ENCODE measurements around the gene TMUB1. TPM values are rescaled to one million over a fixed set of nuclear protein-coding genes. Genes with fewer than 3 reads are reported as not detected.

TMUB1 gene
- total and polyA plus RNA-seq, 9 donors: 19.0 to 51.2 (median 33.5) TPM

- H3K36me3 ChIP-seq (ENCODE audit: control insufficient read depth, insufficient read depth, low read length): peaks cover 72% of the 10 kb centered on the region
- H3K4me3 ChIP-seq (ENCODE audit: low read length): no peak overlapping the region
Measured at GRCh38 chr7:151122276-151122675, 39.0 kb upstream of the TMUB1 start.

DNA sequence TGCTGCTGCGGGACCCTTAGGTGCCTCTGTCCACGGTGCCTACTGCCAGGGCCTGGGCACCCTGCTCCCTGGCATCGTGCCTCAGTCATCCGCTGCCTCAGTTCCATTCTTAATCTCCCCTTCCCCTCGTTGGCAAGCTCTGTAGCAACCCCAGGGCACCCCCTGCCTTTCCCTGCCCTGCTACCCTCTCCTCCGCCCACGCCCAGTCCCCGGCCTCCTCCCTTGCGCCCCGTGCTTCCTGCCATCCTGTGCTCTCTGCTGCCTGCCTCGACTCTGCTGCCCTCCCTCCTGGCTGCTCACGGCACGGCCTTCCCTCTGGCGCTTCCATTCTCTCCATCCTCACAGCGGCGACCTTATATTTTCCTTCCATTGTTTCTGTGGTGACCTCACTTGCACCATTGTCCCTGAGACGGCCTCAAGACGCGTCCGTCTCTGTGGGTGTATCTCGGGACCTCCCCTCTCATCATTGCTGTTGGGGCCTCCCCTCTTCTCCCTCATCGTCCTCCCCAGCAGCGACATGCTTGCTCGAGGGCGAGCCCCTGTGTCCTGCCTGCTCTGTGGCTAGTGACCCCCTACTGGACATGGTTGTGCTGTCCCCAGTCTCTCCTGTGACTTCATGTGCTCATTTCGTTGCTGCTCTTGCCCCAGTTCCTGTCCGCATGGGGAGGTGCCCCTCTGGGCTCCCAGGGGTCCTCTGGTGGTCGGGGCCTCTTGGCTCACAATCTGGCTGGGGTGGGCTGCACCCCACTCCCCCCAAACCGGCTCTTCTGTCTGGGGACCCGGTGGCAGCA is 38.3 kb upstream of the TMUB1 start:
- H3K4me3 ChIP-seq (ENCODE audit: low read length): no peak overlapping the region
- 79% methylated on average over 30 of the region's 30 CpGs for WGBS (ENCODE audit: insufficient coverage)
- peaks cover 24% of the 10 kb centered on the region for H3K4me1 ChIP-seq (ENCODE audit: control insufficient read depth, insufficient read depth, low read length)
- H3K27ac ChIP-seq (ENCODE audit: low read length): no peak overlapping the region
- peaks cover 77% of the 10 kb centered on the region for H3K36me3 ChIP-seq (ENCODE audit: control insufficient read depth, insufficient read depth, low read length)
- H3K27me3 ChIP-seq (ENCODE audit: control insufficient read depth, insufficient read depth, low read length): no peaks in the 10 kb centered on the region
- DNase-seq: no peak
- no peaks in the 10 kb centered on the region for H3K9me3 ChIP-seq (replicated peaks; ENCODE audit: control insufficient read depth, low read depth, low read length)

More at GRCh38 chr7:151122276-151122675, 39.0 kb upstream of the TMUB1 start:
- Histone ChIP-seq H3K27me3 (ENCODE audit: control insufficient read depth, insufficient read depth, low read length) (no peaks in the 10 kb centered on the region), H3K9me3 (replicated peaks; ENCODE audit: control insufficient read depth, low read depth, low read length) (no peaks in the 10 kb centered on the region), H3K27ac (ENCODE audit: low read length) (no peak overlapping the region), H3K4me1 (ENCODE audit: control insufficient read depth, insufficient read depth, low read length) (peaks cover 31% of the 10 kb centered on the region)
- WGBS (ENCODE audit: insufficient coverage): 53% methylated on average over 24 of the region's 24 CpGs
- DNase-seq: no peak

DNA sequence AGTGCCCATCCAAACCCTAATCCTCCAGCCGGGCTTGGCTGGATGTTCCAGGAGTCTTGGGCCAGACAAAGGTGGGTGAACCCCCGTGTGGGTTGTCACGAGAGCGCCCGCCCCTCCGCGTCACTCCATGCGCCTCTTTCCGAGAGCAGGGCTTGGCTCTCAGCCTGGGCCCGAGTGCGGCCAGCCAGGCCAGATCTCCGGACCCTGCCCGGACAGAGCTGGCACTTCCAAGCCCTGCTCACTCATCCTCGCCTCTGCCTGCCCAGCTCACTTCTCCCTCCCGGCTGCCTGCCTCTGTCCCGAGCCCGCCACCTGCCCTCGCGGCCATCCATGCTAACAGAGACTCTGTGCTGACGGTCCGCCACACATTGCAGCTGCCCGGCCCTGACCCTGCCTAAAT is 37.6 kb upstream of the TMUB1 start:
- Histone ChIP-seq H3K4me3 (ENCODE audit: low read length) (no peak overlapping the region), H3K9me3 (replicated peaks; ENCODE audit: control insufficient read depth, low read depth, low read length) (no peaks in the 10 kb centered on the region), H3K27me3 (ENCODE audit: control insufficient read depth, insufficient read depth, low read length) (no peaks in the 10 kb centered on the region), H3K27ac (ENCODE audit: low read length) (no peak overlapping the region), H3K4me1 (ENCODE audit: control insufficient read depth, insufficient read depth, low read length) (peaks cover 23% of the 10 kb centered on the region), H3K36me3 (ENCODE audit: control insufficient read depth, insufficient read depth, low read length) (peaks cover 81% of the 10 kb centered on the region)
- WGBS (ENCODE audit: insufficient coverage): 80% methylated on average over 22 of the region's 22 CpGs
- no peak for DNase-seq

- DNase-seq: no peak
- Histone ChIP-seq H3K9me3 (replicated peaks; ENCODE audit: control insufficient read depth, low read depth, low read length) (no peaks in the 10 kb centered on the region), H3K27ac (ENCODE audit: low read length) (no peak overlapping the region), H3K4me1 (ENCODE audit: control insufficient read depth, insufficient read depth, low read length) (peaks cover 15% of the 10 kb centered on the region), H3K27me3 (ENCODE audit: control insufficient read depth, insufficient read depth, low read length) (no peaks in the 10 kb centered on the region), H3K36me3 (ENCODE audit: control insufficient read depth, insufficient read depth, low read length) (peaks cover 79% of the 10 kb centered on the region), H3K4me3 (ENCODE audit: low read length) (no peak overlapping the region)
- 85% methylated on average over 27 of the region's 27 CpGs for WGBS (ENCODE audit: insufficient coverage)
Measured at GRCh38 chr7:151119902-151120301, 36.6 kb upstream of the TMUB1 start.

DNA sequence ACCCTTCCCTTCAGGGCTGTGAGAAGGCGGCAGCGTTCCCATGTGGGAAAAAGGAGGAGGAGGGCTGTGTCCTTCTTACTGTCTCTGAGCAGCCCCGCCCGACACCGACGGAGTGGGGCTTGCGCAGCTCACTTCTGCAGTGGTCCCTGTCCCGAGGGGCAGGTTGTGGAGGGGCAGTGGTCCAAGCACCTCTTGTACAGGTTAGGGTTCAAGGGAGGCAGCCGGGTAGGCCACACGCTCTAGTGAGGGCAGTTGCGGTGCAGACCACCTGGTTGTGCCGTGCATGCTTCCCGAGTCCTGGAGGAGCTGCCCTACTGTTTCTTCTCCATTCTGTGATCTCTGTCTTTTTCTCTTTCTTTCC is 35.7 kb upstream of the TMUB1 start:
- Histone ChIP-seq H3K27ac (ENCODE audit: low read length) (no peak overlapping the region), H3K36me3 (ENCODE audit: control insufficient read depth, insufficient read depth, low read length) (peaks cover 73% of the 10 kb centered on the region), H3K9me3 (replicated peaks; ENCODE audit: control insufficient read depth, low read depth, low read length) (no peaks in the 10 kb centered on the region), H3K4me3 (ENCODE audit: low read length) (no peak overlapping the region), H3K27me3 (ENCODE audit: control insufficient read depth, insufficient read depth, low read length) (no peaks in the 10 kb centered on the region), H3K4me1 (ENCODE audit: control insufficient read depth, insufficient read depth, low read length) (peaks cover 11% of the 10 kb centered on the region)
- 98% methylated on average over 11 of the region's 13 CpGs for WGBS (ENCODE audit: insufficient coverage)
- no peak for DNase-seq

- Histone ChIP-seq H3K9me3 (replicated peaks; ENCODE audit: control insufficient read depth, low read depth, low read length) (no peaks in the 10 kb centered on the region), H3K4me1 (ENCODE audit: control insufficient read depth, insufficient read depth, low read length) (peaks cover 17% of the 10 kb centered on the region), H3K4me3 (ENCODE audit: low read length) (no peak overlapping the region), H3K27ac (ENCODE audit: low read length) (no peak overlapping the region), H3K36me3 (ENCODE audit: control insufficient read depth, insufficient read depth, low read length) (peaks cover 71% of the 10 kb centered on the region), H3K27me3 (ENCODE audit: control insufficient read depth, insufficient read depth, low read length) (peaks cover 3% of the 10 kb centered on the region)
- WGBS (ENCODE audit: insufficient coverage): 90% methylated on average over 37 of the region's 38 CpGs
- no peak for DNase-seq
Measured at GRCh38 chr7:151118108-151119054, 35.1 kb upstream of the TMUB1 start.

GRCh38 chr7:151117565-151117964 is 34.3 kb upstream of the TMUB1 start:
- Histone ChIP-seq H3K27me3 (ENCODE audit: control insufficient read depth, insufficient read depth, low read length) (peaks cover 3% of the 10 kb centered on the region), H3K9me3 (replicated peaks; ENCODE audit: control insufficient read depth, low read depth, low read length) (no peaks in the 10 kb centered on the region), H3K27ac (ENCODE audit: low read length) (no peak overlapping the region), H3K4me1 (ENCODE audit: control insufficient read depth, insufficient read depth, low read length) (peaks cover 18% of the 10 kb centered on the region), H3K36me3 (ENCODE audit: control insufficient read depth, insufficient read depth, low read length) (peaks cover 64% of the 10 kb centered on the region), H3K4me3 (ENCODE audit: low read length) (no peak overlapping the region)
- DNase-seq: no peak
- WGBS (ENCODE audit: insufficient coverage): 92% methylated on average over 6 of the region's 12 CpGs

DNA sequence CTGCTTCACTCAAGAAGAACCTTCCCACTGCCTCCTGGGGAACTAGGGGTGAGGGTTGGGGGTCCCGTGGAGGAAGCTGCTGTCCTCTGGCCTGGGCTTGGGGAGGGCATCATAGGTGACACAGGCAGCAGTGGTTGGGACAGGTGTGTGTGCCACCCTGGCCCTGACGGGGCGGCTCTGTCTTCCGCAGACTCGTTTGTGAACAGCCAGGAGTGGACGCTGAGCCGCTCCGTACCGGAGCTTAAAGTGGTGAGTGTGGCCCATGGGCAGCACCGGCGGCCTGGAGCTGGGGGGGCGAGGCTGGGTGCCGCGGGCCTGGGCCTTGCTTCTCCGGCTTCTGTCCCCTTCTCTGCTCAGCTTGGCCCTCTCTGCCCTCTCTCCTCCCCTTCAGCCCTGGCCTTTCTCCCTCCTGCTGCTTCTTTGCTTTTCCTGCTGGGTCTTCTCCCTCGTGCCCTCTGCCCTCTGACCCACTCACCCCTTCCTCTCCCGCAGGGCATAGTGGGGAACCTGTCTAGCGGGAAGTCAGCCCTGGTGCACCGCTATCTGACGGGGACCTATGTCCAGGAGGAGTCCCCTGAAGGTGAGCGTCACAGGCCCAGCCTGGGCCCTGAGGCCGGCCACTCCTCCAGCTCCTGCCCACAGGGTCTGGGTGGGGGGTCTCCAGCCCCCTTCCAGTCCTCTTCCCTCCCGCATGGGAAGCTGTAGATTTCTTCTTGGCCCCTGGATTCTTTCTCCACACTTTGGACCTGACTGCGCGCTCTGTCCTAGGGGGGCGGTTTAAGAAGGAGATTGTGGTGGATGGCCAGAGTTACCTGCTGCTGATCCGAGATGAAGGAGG is 33.5 kb upstream of the TMUB1 start:
- DNase-seq: no peak
- peaks cover 3% of the 10 kb centered on the region for H3K27me3 ChIP-seq (ENCODE audit: control insufficient read depth, insufficient read depth, low read length)
- H3K9me3 ChIP-seq (replicated peaks; ENCODE audit: control insufficient read depth, low read depth, low read length): no peaks in the 10 kb centered on the region
- H3K4me1 ChIP-seq (ENCODE audit: control insufficient read depth, insufficient read depth, low read length): peaks cover 18% of the 10 kb centered on the region
- no peak overlapping the region for H3K4me3 ChIP-seq (ENCODE audit: low read length)
- H3K27ac ChIP-seq (ENCODE audit: low read length): no peak overlapping the region
- WGBS (ENCODE audit: insufficient coverage): 91% methylated on average over 17 of the region's 27 CpGs
- H3K36me3 ChIP-seq (ENCODE audit: control insufficient read depth, insufficient read depth, low read length): peaks cover 64% of the 10 kb centered on the region

DNA sequence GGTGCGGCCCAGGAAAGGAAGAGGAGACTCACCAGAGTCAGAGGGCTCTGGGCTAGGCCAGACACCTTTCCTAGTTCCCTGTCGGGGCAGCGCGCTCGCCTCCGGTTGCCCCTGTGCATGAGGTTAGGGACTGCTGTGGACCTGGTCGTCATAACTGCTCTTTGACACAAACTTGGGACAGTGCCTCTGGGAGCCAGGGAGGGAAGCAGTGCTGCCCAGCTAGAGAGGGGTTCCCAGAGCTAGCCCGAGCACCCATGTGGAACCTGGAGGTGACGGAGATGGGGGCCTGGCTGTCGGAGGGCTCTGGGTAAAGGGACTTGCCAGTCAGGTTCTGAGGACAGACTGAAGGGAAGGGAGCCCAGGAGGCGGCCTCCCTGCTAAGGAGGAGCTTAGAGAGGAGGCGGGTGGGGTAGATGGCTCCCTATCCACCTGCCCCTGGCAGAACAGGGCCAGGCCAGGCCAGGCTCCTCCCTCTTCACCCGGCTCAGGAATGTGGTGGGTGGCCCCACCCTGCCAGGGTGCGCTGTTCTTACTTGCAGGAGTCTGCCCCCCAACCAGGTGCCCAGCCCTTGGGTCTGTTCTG is 32.6 kb upstream of the TMUB1 start:
- Histone ChIP-seq H3K36me3 (ENCODE audit: control insufficient read depth, insufficient read depth, low read length) (peaks cover 55% of the 10 kb centered on the region), H3K27ac (ENCODE audit: low read length) (no peak overlapping the region), H3K4me3 (ENCODE audit: low read length) (no peak overlapping the region), H3K27me3 (ENCODE audit: control insufficient read depth, insufficient read depth, low read length) (peaks cover 3% of the 10 kb centered on the region), H3K9me3 (replicated peaks; ENCODE audit: control insufficient read depth, low read depth, low read length) (no peaks in the 10 kb centered on the region), H3K4me1 (ENCODE audit: control insufficient read depth, insufficient read depth, low read length) (peaks cover 21% of the 10 kb centered on the region)
- no peak for DNase-seq
- WGBS (ENCODE audit: insufficient coverage): 65% methylated on average over 10 of the region's 14 CpGs

Data from muscle of leg (tissue), 11 donors.